AG04450 (cell line): ENCODE data around the gene SFXN4. TPM values are rescaled to one million over a fixed set of nuclear protein-coding genes. Genes with fewer than 3 reads are reported as not detected.

Experiments used
- CTCF ChIA-PET: fragments of 300-600, 350-600 bp; formaldehyde crosslinking; extraction: SDS; loops from one replicate; lab custom pipeline; 2022; ENCODE audit warnings: antibody characterized with exemption, inconsistent platforms; lab: Charles Lee
- POLR2A ChIA-PET: fragments of 350-600 bp; formaldehyde crosslinking; extraction: SDS; loops from one replicate; lab custom pipeline; 2021; ENCODE audit warnings: antibody characterized with exemption, inconsistent platforms; lab: Yijun Ruan, JAX
- DNase-seq: peaks from one replicate; pipeline ENCODE4 v3.0.0-alpha.2; 2011; ENCODE audit warnings: low read depth, low spot score
- H3K27ac ChIP-seq: one replicate; pipeline ENCODE4 v1.5.1; 2012; ENCODE audit warnings: low read depth, low read length, control low read depth
- H3K27me3 ChIP-seq: one replicate; pipeline ENCODE4 v1.6.0; 2012; ENCODE audit warnings: low read length; ENCODE audit not compliant: control insufficient read depth, insufficient read depth
- H3K4me3 ChIP-seq: 2 replicates; pipeline ENCODE4 v1.5.1; 2011; ENCODE audit warnings: mild to moderate bottlenecking, low read depth, low read length, control low read depth
- H3K9me3 ChIP-seq: 2 replicates; pipeline ENCODE4 v1.5.1; 2012; ENCODE audit warnings: low read length; ENCODE audit not compliant: control insufficient read depth, insufficient read depth
- polyA plus RNA-seq: library from polyadenylated mRNA; depleted of rRNA; stranded (reverse); fragments of >200 nt; gene quantifications from 2 replicates; pipeline ENCODE4 v1.2.3, GENCODE V29; 2011
- TF ChIP-seq, protein P1 (sequence below): IDR thresholded peaks from 2 replicates; pipeline ENCODE4 v1.5.1; 2011; ENCODE audit warnings: low read depth, low read length, control low read depth, inconsistent platforms

Gene SFXN4
- polyA plus RNA-seq, 1 experiment: 17.1 TPM

- ChIA-PET POLR2A (interaction anchor here (0.7 to 2.3 kb wide), 7 partner anchors 8 to 192 kb away, joined by 3 to 16 read pairs (median 6); no protein-coding TSS in a partner anchor), CTCF (interaction anchor here (0.6 to 3.7 kb wide), 37 partner anchors 9 to 400 kb away, joined by 3 to 27 read pairs (median 5); no protein-coding TSS in a partner anchor)
- Histone ChIP-seq H3K9me3 (no peaks in the 10 kb centered on the region; the same call in 1 of the 2 replicates), H3K27ac (no peak overlapping the region), H3K4me3 (peak overlapping the region; percentile 85), H3K27me3 (no peaks in the 10 kb centered on the region)
- DNase-seq: no peak
- TF ChIP-seq, protein P1, sequence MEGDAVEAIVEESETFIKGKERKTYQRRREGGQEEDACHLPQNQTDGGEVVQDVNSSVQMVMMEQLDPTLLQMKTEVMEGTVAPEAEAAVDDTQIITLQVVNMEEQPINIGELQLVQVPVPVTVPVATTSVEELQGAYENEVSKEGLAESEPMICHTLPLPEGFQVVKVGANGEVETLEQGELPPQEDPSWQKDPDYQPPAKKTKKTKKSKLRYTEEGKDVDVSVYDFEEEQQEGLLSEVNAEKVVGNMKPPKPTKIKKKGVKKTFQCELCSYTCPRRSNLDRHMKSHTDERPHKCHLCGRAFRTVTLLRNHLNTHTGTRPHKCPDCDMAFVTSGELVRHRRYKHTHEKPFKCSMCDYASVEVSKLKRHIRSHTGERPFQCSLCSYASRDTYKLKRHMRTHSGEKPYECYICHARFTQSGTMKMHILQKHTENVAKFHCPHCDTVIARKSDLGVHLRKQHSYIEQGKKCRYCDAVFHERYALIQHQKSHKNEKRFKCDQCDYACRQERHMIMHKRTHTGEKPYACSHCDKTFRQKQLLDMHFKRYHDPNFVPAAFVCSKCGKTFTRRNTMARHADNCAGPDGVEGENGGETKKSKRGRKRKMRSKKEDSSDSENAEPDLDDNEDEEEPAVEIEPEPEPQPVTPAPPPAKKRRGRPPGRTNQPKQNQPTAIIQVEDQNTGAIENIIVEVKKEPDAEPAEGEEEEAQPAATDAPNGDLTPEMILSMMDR: no peak
These were observed 44.3 kb upstream of the SFXN4 start for GRCh38 chr10:119209736-119210355.

GRCh38 chr10:119209035-119209735 lies 43.7 kb upstream of the SFXN4 start:
- POLR2A ChIA-PET: interaction anchor here (0.7 to 2.3 kb wide), 7 partner anchors 9 to 334 kb away, joined by 3 to 16 read pairs (median 6); no protein-coding TSS in a partner anchor
- TF ChIP-seq, protein P1: peak; percentile 92
- no peaks in the 10 kb centered on the region; the same call in 1 of the 2 replicates for H3K9me3 ChIP-seq
- peak overlapping the region; percentile 85 for H3K4me3 ChIP-seq
- H3K27me3 ChIP-seq: no peaks in the 10 kb centered on the region
- peak overlapping the region; percentile 71 for H3K27ac ChIP-seq
- DNase-seq: no peak
- CTCF ChIA-PET: interaction anchor here (0.6 to 3.7 kb wide), 42 partner anchors 10 to 633 kb away, joined by 3 to 27 read pairs (median 4); no protein-coding TSS in a partner anchor

DNA sequence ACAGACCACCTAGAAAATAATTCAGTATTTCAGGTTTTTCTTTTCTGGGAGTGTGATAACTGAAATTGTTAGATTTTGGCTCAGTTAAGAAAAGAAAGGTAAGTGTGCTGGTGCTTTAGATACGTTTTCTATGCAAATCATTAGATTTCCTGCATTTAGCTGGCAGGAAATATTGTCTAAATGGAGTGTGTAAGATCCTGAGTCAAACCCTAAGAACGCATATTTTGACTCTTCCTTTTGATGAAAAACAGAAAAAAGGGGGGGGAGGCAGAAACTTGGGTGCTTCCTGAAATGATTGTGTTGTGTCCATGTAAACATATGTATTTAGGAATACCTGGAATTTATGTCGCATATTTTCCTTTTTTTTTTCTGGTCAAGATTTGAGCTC lies 43.0 kb upstream of the SFXN4 start:
- H3K4me3 ChIP-seq: peak overlapping the region; percentile 85
- ChIA-PET CTCF (interaction anchor here (0.6 to 2.6 kb wide), 12 partner anchors 10 to 237 kb away, joined by 3 to 26 read pairs (median 7); no protein-coding TSS in a partner anchor), POLR2A (interaction anchor here (1.7 to 2.3 kb wide), 2 partner anchors 10 to 42 kb away, joined by 14 to 16 read pairs; no protein-coding TSS in a partner anchor)
- H3K9me3 ChIP-seq: no peaks in the 10 kb centered on the region; the same call in 1 of the 2 replicates
- H3K27me3 ChIP-seq: no peaks in the 10 kb centered on the region
- H3K27ac ChIP-seq: no peak overlapping the region
- TF ChIP-seq, protein P1: no peak
- no peak for DNase-seq

DNA sequence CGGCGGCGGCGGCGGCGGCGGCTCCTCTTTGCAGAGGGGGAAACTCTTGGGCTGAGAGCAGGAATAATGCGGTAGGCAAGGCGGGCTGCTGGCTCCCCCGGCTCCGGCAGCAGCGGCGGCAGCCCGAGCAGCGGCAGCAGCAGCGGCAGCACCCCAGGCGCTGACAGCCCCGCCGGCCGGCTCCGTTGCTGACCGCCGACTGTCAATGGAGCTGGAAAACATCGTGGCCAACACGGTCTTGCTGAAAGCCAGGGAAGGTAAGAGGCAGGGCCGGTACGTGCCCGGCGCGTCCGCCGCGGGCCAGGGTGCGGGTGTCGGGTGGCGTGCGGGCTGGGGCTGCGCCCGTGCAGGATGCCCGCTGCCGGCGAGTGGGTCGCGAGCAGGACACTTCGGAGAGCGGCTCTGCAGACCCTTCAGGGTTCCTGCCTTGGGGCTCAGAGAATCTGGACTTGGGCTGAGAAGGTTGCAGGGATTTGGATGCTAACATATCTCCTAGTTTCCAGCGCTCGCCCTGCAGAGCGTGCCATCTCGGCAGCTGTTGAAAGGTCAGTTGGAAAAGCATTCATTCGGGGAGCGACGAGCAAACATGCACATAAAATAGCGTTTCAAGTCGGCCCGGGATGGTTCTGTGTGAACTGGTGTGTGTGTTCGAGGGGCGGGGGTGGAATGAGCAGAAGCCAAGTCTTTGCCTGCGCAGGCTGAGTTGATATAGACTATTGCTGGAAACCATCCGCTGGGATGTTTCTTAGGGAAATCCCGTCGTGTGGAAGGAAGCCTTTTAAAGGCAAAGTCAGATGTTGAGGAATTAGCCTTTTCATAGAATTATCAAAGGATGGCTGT lies 42.4 kb upstream of the SFXN4 start:
- TF ChIP-seq, protein P1: no peak
- POLR2A ChIA-PET: interaction anchor here (1.0 to 2.3 kb wide), 10 partner anchors 10 to 282 kb away, joined by 3 to 16 read pairs (median 6); no protein-coding TSS in a partner anchor
- CTCF ChIA-PET: interaction anchor here (0.7 to 2.6 kb wide), 11 partner anchors 10 to 334 kb away, joined by 3 to 26 read pairs (median 4); partner anchors contain the start of gene RGS10
- Histone ChIP-seq H3K27ac (peak overlapping the region; percentile 21), H3K9me3 (no peaks in the 10 kb centered on the region; the same call in 1 of the 2 replicates), H3K4me3 (peak overlapping the region; percentile 85), H3K27me3 (no peaks in the 10 kb centered on the region)
- no peak for DNase-seq
